ENCODE measurements around the gene NFRKB.
A peak's percentile ranks its signal among the peaks of the same experiment; 100 is the strongest.

The NFRKB gene
- total RNA-seq: 79.0 to 163 (median 127) reads per million in 3 experiments

DNA sequence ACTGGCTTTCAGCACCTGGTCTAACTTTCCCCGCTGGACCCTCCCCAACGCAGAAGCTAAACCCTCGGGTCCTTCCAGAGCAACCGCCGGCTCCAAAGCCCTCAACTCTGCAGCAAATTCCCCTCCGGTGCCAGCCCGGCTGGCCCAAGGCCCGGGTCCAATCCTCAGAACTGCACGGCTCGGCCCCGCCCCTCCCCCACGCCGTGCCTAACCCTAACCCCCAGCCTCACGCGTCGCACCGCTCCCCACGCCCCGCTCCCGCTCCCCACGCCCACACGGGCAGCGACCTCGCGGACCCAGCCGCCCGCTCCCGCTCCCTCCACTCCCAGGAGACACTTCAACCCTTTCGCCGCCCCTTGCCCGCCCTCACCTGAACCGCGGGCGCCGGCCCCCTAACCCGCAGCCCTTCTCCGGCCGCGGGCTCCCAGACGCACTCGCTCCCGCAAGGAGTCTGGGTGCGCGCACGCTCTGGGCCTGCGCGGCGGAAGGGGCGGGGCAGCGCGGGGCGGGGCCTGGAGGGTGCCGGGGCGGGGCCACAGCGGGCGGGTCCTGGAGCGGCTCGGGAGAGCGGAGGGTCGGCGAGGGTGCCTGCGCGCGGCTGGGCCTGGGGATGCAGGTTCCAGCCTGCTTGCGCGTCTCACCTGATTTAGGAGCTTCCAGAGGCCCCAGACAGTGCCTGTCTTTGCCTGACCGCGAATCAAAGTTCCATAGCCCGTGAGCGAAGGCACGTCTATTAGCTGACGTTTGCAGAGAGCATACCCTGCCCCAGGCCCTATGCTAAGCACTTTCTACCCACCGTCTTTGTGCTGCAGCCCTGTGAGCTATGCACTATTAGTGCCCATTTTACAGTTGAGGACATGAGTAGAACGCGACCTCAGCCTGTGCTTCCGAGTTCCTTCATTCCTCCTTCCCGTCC is at the start of gene NFRKB:
Gene NFRKB (minus strand): TSS at position 453 of the 916 bp plus-strand sequence. CDS start 2,729 bp downstream, outside the sequence.
- peak; percentile 77 for DNase-seq

DNA sequence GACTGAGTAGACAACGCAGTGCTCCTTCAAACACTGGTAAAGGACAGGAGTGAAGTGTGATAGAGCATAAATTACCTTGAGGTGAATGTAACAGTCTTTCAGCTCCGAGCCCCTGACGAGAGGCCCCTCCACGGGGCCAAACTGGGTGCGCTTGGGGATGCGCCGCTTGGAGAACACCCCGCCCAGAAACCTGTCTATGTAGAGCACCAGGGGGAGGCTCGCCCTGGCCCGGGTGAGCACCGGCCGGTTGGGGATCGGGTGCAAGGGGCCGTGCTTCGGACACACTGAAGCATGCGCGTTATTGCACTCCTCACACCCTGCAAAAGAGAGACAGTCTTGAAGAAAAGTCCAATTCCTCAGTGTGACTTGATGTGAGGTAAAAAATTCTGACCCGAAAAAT is 49.3 kb upstream of the NFRKB start:
- no peak for DNase-seq

DNA sequence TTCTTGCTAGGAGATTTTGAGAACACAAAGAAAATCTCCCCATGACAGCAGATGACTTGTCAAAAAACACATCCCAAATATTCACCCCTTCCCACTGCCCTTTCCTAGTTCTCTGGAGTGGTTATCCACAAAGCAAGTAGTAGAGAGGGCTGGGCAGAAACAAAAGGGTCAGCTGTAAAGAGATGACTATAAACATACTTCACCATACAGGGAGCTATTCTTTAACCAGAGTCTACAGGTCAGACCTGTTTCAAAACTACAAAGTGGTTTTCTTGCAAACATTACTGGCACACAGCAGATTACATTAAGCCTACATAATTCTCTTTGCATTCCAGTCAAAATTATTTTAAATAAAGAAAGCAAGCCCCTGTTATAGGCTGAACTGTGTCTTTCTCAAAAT is 47.7 kb upstream of the NFRKB start:
- DNase-seq: no peak

DNA sequence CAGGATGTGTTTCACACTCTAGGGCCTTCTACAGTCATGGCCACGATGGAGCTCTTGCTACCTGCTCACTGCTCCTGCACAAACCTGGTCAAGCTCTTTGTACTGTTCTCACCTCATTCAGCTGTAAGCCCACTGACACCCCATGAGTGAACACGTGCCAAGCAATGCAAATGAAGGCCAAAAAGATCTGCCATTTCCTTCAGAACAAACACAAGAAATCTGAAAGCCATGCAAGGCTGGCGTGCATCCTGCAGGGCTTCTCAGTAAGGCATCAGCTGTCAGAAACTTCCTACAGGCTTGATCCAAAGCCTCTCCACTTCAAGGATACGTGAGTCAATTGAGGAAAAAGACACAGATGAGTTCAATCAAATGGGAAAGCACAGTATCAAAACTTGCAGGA is 44.1 kb upstream of the NFRKB start:
- DNase-seq: no peak

DNA sequence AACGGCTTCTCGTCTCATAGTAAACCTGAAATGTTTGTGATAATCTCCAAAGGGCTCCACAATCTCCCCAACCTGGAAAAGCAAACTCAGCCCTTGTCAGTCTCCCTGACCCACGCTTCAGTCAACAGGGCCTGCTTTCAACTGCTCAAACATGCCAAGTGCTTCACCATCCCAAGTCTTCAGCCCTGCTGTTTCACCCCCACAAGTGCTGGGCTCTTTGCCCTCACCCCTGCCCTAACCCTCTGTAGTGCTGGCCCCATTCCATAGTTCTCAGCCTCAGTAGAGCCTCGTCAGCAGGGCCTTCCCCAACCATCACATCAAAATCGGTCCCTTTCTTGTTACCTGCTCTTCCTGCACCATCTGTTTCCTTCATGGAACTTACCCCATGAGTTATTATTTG is 43.4 kb upstream of the NFRKB start:
- DNase-seq: no peak

DNA sequence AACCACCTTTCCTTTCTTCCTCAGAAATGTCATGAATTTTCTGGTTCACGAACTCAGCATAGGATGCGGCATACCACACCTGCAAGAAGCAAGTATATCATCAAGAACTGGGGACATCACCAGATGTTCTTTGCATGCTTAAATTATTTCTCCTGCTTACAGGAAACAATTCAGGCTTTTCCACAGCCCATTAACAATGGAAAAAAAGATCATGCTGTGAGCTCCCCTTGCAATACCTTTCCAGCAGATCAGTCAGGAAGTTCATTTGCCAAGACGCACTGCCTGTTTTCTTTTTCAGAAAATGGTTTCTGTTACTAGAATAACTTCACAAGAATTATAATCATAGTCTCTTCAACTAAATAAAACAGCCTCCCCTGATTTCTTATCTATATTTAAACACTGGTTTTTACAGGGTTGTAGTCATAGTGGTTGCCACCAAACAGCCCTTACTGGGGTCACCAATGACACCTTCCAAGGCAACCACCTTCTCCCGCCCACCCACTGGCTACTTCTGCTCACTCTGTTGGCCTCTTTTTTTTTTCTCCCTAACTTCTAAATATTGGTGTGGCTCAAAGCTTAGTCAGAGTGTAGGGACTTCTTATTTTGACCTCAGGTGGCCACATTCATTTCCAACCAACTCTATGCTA is 42.3 kb upstream of the NFRKB start:
- DNase-seq: no peak

DNA sequence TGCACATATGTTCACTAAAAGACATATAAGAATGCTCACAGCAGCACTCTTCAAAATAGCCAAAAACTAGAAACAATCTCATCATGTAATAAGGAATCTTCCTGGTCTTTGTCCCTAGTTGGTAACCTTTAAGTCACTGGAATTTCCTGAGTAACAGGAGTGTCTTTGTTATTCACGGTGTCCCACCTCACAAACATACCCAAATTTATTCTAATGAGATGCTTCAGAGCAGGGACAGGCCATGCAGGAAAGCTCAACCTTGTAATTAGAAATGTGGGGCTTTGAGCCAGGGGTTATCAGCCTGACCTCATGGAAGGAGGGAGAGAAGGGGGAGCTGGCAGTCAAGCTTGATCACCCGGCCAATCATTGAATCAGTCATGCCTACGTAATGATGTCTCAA is 40.3 kb upstream of the NFRKB start:
- no peak for DNase-seq

DNA sequence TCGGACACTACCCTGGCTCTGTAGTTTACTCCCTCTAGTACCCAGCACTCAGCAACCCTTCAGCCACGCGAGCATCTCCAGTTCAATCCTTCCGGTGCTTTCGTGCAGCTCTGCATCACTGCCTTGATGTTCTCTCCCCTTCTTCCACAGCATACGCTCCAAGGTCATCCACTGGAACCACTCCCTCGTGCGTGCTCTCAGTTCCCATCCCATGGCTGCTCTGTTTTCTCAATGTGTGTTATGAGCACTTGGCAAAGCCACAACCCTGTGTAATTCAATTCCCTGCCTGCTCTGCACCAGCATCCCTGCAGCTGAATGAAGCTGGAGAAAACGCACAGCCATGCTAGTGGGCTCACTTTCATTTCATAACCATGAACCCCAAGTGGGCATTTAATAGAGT is 38.5 kb upstream of the NFRKB start:
- no peak for DNase-seq

DNA sequence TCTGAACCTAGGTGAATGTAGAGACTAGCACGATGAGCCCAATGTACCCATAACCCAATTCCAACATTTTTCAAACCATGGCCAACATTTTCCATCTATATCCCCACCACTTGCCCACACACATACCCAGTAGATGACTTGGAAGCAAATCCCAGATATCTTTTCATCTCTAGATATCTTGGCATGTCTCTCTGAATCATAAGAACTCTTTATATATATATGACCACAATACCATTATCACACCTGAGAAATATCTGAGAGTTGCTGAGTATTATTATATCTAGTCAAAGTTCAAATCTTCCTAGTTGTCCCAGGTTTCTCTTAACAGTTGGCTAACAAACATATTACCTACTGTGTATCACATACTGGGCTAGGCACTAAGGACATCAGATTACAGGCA is 37.9 kb upstream of the NFRKB start:
- DNase-seq: no peak

DNA sequence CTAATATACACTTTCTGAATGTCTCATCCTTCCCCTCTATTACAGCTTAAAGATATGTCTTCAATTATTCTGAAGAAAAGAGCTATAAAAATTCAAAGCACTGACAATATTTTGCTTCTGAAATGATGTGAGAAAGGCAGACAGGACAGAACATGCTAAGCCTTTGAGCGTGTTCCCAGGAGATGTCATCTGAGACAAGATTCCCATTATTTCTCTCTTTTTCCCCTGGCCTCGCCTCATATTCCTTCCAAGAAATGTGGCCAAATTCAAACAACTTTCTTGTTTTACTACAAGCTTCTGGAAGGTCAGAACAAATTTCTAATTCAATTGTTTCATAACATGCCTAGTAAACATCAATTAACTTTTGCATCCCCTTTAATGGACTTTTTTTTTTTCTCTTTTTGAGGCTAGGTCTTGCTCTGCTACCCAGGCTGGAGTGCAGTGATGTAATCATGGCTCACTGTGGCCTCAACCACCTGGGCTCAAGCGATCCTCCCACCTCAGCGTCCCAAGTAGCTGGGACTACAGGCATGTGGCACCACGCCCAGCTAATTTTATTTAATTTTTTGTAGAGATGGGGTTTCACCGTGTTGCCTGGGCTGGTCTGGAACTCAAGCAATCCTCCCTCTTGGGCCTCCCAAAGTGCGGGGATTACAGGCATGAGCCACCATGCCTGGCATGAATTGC is 37.1 kb upstream of the NFRKB start:
- DNase-seq: no peak

DNA sequence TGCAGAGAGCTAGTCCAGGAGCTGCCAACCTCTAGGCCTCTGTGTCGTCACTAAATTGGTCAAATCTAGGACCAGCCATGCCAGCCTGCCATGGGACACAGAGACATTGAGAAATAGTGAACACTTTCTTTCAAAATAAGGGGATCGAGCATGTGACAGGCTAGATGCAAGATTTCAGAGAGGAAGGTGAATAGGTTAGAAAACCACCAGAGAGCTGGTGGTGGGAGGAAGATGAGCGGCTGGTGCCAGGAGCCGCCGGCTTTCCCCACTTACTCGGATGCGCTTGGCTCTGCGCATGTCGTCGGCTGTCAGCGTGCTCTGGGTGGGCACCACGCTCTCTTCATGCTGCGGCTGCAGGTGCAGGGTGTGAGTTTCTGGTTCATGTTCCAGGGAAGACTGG is 35.4 kb upstream of the NFRKB start:
- DNase-seq: no peak

DNA sequence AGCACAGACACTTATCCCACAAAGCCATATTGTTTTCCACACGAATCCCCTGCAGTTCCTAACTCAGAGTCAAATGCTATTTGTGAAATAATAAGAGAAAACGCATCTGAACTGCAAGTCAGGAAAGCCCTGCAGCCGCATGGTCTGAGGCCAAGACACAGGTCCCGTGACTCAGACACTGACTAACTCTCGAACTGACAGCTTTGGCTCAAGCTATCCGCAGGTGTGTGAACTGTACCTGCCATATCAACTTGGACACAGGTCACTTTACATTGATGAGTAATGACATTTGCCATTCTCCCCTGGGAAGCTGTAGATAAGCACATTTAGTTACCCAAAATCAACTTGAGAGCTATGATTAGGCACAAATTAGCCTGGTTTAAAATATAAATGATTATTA is 34.9 kb upstream of the NFRKB start:
- no peak for DNase-seq

DNA sequence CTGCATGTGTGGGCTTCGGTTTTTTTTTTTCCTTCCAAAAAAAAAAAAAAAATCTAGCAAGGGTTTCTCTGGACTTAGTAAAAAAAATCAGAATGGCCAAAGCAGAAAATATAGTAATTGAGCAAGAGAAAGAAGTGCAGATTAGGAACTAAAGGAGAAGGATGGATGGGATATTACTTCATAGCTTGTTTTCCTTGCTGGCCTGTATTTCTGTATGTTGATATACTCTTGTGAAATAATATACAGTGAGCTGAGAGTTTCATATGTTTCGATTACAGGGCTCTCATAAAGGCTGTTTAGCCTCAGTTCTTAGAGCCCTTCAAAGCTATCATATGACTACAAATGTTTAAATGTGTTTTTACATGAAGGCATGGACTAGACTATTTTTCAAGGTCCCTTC is 34.3 kb upstream of the NFRKB start:
- no peak for DNase-seq

DNA sequence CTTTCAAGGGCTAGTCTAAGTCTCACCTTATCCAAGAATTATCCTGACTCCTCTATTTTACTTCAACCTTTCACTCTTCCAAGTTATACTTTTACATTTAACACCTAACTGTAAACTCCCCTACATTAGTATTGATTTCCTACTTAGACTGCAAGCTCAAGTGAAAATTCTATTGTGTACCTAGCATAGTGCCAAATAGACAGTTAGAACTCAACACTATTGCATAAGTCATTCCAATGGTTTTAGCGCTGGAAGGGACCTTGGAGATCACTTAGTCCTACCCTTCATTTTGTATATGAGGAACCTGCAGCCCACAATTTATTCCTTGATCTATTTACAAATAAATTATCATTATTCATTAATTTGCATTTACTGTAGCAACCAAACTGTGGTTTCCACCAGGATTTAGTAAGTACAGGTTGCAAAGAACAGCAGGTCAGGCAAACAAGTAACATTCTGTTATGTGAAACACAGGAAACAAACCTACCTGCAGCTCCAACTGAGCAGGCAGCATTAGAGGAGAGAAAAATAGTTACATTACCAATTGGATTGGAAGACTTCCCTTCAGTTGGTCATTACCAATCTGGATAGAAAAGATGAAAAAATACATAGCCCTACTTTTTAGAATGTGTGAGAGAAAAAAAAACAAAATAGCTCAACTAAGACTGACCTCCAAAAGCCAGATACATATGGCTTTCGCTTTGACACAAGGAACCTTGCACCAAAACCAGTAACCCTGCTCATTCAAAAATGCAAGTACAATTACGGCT is 33.7 kb upstream of the NFRKB start:
- no peak for DNase-seq

DNA sequence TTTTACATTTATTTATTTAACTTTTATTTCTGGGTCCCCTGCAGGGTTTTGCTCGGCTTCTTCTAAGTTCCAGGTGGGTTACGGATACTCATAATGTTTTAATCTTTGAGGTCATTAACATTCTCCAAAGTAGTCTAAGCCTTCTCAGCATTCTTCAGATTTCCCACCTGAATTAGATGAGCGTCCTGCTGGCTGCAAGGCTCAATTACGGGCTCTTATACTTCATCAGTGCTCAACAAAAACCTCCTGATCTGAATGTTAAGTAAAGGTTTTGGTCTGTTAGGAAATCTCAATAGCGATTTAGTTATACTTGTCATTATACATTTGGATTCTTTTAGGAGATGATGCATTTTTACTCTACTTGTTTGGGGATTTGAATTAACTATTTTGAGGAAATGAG is 27.3 kb upstream of the NFRKB start:
- DNase-seq: no peak

DNA sequence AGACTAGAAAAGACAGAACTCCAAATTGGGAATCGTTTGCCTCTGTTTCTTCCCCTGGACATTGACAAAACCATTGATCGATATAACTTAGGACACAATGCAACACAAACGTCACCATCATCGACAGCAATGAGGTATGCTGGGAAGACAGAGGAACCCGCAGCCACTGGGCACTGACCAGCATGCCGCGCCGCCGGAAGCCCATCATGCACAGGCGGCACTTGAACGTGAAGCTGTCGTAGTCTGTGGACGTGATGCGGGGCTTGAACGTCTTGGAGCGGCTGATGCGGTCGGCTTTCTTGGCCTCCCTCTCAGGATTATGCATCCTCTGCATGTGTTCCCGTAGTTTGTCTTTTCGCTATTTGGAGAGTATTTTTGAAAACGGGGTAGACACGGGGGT is 23.0 kb upstream of the NFRKB start:
- DNase-seq: no peak

DNA sequence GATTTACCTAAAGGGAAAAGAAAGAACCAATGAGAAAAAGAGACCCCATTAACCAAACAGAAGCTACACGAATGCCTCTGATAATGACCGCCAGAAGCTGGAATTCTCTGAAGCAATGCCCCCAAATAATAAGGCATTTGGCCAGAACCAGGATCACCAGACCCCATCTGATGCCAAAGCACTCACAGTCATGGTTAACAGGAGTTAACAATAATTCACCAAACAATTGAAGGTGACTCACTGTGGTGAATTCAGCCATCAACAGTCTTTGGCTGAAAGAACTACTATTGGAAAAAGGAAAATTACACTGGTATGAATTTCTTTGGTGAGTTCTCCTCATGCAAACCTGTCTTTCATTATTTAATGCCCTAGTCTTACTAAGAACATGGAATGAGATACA is 21.9 kb upstream of the NFRKB start:
- DNase-seq: no peak

DNA sequence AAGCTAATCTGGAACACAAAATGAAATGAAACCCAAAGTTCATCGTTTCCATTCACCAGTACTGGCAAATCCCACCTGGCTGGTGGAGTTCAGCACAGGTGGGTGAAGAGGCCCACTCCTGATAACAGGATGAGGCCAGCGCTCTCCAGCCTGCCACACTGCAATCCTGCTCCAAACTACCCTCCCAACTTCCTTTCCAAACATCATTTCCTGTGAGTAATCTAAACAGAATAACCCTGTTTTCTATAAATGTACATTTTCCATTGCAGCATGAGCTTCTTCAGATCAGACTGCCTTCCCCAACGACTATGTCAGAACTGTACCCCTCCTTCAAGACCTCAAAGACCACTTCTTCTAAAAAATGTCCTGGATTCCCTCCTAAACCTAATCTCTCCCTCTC is 15.9 kb upstream of the NFRKB start:
- DNase-seq: no peak

DNA sequence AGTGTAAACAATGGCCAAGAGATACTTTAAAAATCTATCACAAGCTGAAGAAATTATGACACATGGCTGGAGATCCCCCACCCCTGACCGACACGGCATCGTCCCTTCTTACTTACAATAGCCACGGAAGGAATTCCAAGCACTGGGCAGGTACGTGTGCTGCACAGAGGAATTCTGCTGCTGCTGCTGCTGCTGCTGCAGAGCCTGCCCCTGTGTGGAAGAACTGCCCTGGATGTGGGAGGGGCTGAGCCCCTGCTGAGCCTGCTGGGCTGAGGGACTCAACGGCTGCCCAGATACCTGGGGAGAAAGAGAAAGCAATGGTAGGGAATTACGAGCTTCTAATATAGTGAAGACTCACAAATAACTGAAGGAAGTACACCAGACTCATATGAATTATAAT is 15.0 kb upstream of the NFRKB start:
- DNase-seq: no peak

DNA sequence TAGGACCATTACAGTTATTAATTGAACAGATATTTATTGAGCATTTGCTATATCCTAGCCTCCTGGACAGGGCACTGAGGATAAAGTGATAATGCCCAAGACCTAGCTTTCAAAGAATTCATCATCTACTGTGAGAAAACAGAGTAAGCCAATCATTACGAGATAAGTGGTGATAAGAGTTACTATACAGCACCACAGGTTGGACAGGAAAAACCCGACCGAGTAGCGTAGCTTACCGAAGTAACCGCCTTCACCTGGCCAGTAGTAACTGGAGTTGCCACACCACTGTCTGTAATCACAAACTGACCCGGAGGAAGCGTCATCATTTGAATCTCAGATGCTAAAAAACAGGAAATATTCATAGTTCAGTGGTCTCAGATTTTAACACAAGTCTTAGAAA is 10.0 kb upstream of the NFRKB start:
- DNase-seq: no peak

DNA sequence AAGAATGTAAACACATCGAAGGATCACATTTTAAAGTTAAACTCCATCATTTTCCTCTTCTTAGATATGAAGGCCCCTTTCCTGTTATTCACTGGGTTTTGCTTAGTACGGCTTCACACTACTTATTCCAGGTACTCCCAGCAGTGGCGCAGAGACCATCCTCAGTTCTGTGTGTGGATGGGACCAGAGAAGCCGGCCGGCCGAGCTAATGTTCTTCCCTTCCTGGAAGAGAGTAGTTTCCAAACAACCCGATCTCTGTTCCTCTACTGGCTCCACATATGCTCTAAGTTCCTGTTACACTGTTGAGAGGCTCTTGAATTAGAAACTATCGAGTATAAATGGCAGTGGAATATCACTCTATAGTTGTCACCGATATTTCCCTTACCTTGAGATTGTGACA is 684 bp upstream of the NFRKB start:
- no peak for DNase-seq

DNA sequence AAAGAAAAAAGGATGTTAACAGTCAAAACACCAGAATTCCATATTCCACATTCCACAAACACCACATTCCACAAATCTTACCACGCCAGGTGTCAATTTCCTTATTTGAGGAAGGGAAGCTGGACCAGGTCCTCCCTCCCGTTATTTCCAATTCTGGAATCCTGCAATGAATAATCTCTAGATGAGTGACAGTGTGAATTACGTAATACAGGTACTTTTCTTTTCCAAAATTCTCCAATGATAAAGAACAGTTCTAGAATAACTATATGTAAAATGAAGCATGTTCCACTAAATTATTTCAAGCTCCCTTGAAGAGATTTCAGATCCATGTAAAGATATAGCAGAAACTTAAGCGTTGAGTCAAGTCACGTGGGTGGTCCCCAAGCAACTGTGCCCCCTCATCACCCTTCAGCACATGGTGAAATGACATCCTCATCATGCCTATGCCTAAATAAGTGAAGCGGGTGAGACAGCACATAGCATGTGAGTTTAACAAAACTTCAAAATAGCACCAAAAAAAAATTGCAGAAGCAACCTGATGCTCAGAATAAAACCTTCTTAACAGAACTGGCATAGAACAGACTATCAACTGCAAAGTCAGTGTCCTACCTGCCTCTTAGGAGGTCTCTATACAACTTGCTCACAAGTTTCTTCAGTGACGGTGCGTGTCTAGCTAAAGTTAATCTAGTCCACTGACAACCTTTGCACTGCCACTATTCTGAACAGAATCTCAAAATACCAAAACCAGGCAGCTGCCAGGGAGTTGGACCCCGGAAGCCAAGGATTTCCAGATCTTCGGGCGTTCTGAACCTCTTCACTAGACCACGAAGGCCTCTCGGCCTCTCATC is 876 bp downstream of the NFRKB start:
- peak; percentile 7 for DNase-seq
